Activated CD8-positive, alpha-beta memory T cell treated with anti-CD3 and anti-CD28 coated beads, Interleukin-2, amount 10 ng/mL, durations not matched to agents 7 days and 5 days (primary cell): ENCODE results near the gene TNN. TPM values are rescaled to one million over a fixed set of nuclear protein-coding genes. Genes with fewer than 3 reads are reported as not detected.
"Not testable (repeated sequence)": the region's sequence is repeated elsewhere in the genome, so short reads cannot be mapped to it uniquely, and the experiment has no call there.

Experiments used
- ATAC-seq: fragments of 150-1000 bp; cut with Tn5 transposase; one replicate; pipeline ENCODE4 v1.10.0; 2021; ENCODE audit warnings: moderate library complexity
- CTCF ChIA-PET: fragments of 350-600 bp; sonication (Branson Sonifier 250); formaldehyde crosslinking; loops from one replicate; lab custom pipeline; 2021; ENCODE audit warnings: antibody characterized with exemption; lab: Charles Lee
- DNase-seq: peaks from one replicate; pipeline ENCODE4 v3.0.0-alpha.2; 2020
- H3K27ac Mint-ChIP-seq: one replicate; pipeline ENCODE4 v1.8.0; 2021; ENCODE audit warnings: mild to moderate bottlenecking, mixed read lengths
- H3K27me3 Mint-ChIP-seq: one replicate; pipeline ENCODE4 v1.8.0; 2021; ENCODE audit warnings: mixed read lengths
- H3K36me3 Mint-ChIP-seq: one replicate; pipeline ENCODE4 v1.8.0; 2021; ENCODE audit warnings: mild to moderate bottlenecking, mixed read lengths
- H3K4me1 Mint-ChIP-seq: one replicate; pipeline ENCODE4 v1.8.0; 2021; ENCODE audit warnings: mixed read lengths
- H3K4me3 Mint-ChIP-seq: one replicate; pipeline ENCODE4 v1.8.0; 2021; ENCODE audit warnings: mild to moderate bottlenecking, moderate library complexity, mixed read lengths
- H3K9me3 Mint-ChIP-seq: one replicate; pipeline ENCODE4 v1.8.0; 2022; ENCODE audit warnings: low read depth, mixed read lengths
- total RNA-seq, 2 experiments: library from RNA; stranded (reverse); gene quantifications; one replicate each; pipeline ENCODE4 v1.2.3, GENCODE V29; 2021

TNN gene
- total RNA-seq, 2 experiments from 2014 or later, result not detected

GRCh38 chr1:175106536-175106935 is 38.9 kb downstream of the TNN start:
- H3K27me3 Mint-ChIP-seq, CTCF ChIA-PET, H3K9me3 Mint-ChIP-seq, H3K4me1 Mint-ChIP-seq, ATAC-seq, H3K36me3 Mint-ChIP-seq, H3K4me3 Mint-ChIP-seq, DNase-seq, H3K27ac Mint-ChIP-seq: not testable (repeated sequence)

GRCh38 chr1:175108331-175108820 is 40.7 kb downstream of the TNN start:
- H3K4me3 Mint-ChIP-seq, ATAC-seq, DNase-seq, H3K36me3 Mint-ChIP-seq, CTCF ChIA-PET, H3K27ac Mint-ChIP-seq, H3K4me1 Mint-ChIP-seq, H3K27me3 Mint-ChIP-seq, H3K9me3 Mint-ChIP-seq: not testable (repeated sequence)

- Mint-ChIP-seq H3K4me1 (peaks cover 2% of the 10 kb centered on the region), H3K36me3 (peaks cover 5% of the 10 kb centered on the region), H3K27ac (no peak overlapping the region), H3K4me3 (no peak overlapping the region), H3K27me3 (peaks cover 18% of the 10 kb centered on the region), H3K9me3 (peaks cover 3% of the 10 kb centered on the region)
- ATAC-seq (no peak), DNase-seq (no peak)
- CTCF ChIA-PET, result interaction anchor here (0.5 to 2.1 kb wide), 3 partner anchors 10 to 85 kb away, joined by 3 to 13 read pairs (median 3); no protein-coding TSS in a partner anchor
These were observed 47.4 kb downstream of the TNN start for GRCh38 chr1:175114996-175115395.

GRCh38 chr1:175116210-175116798 is 48.7 kb downstream of the TNN start:
- no peak overlapping the region for H3K27ac Mint-ChIP-seq
- peaks cover 5% of the 10 kb centered on the region for H3K36me3 Mint-ChIP-seq
- DNase-seq (no peak), ATAC-seq (no peak)
- H3K4me3 Mint-ChIP-seq, result no peak overlapping the region
- CTCF ChIA-PET, result interaction anchor here (0.9 to 1.1 kb wide), 2 partner anchors 9 to 87 kb away, joined by 3 read pairs; no protein-coding TSS in a partner anchor
- H3K27me3 Mint-ChIP-seq, result peaks cover 20% of the 10 kb centered on the region
- peaks cover 3% of the 10 kb centered on the region for H3K9me3 Mint-ChIP-seq
- peaks cover 2% of the 10 kb centered on the region for H3K4me1 Mint-ChIP-seq

GRCh38 chr1:175116903-175117302 is 49.3 kb downstream of the TNN start:
- peaks cover 5% of the 10 kb centered on the region for H3K36me3 Mint-ChIP-seq
- DNase-seq (no peak), ATAC-seq (no peak)
- no peak overlapping the region for H3K27ac Mint-ChIP-seq
- CTCF ChIA-PET, result interaction anchor here (0.9 to 1.0 kb wide), 2 partner anchors 8 to 87 kb away, joined by 3 to 4 read pairs; no protein-coding TSS in a partner anchor
- H3K9me3 Mint-ChIP-seq, result peaks cover 3% of the 10 kb centered on the region
- peaks cover 17% of the 10 kb centered on the region for H3K27me3 Mint-ChIP-seq
- H3K4me3 Mint-ChIP-seq, result no peak overlapping the region
- peaks cover 2% of the 10 kb centered on the region for H3K4me1 Mint-ChIP-seq

GRCh38 chr1:175118375-175119367 is 51.0 kb downstream of the TNN start:
- Mint-ChIP-seq H3K36me3 (peaks cover 1% of the 10 kb centered on the region), H3K4me3 (no peak overlapping the region), H3K9me3 (no peaks in the 10 kb centered on the region), H3K4me1 (no peaks in the 10 kb centered on the region), H3K27me3 (peaks cover 12% of the 10 kb centered on the region), H3K27ac (no peak overlapping the region)
- CTCF ChIA-PET, result interaction anchor here (2.2 kb wide), 1 partner anchor 89 kb away, joined by 6 read pairs; no protein-coding TSS in a partner anchor
- DNase-seq (no peak), ATAC-seq (no peak)

GRCh38 chr1:175120511-175120910 is 52.9 kb downstream of the TNN start:
- H3K36me3 Mint-ChIP-seq, result no peaks in the 10 kb centered on the region
- no peaks in the 10 kb centered on the region for H3K9me3 Mint-ChIP-seq
- H3K27me3 Mint-ChIP-seq, result peaks cover 8% of the 10 kb centered on the region
- no peak overlapping the region for H3K4me3 Mint-ChIP-seq
- no peak overlapping the region for H3K27ac Mint-ChIP-seq
- no peak for ATAC-seq
- H3K4me1 Mint-ChIP-seq, result no peaks in the 10 kb centered on the region
- no peak for DNase-seq
- CTCF ChIA-PET, result interaction anchor here (1.1 to 2.2 kb wide), 3 partner anchors 87 to 91 kb away, joined by 3 to 6 read pairs (median 3); no protein-coding TSS in a partner anchor

GRCh38 chr1:175124861-175125260 is 57.2 kb downstream of the TNN start:
- DNase-seq, result no peak
- CTCF ChIA-PET, result interaction anchor here (0.5 to 3.2 kb wide), 33 partner anchors 8 to 854 kb away, joined by 3 to 113 read pairs (median 4); partner anchors contain the start of genes MRPS14 and TNN
- peaks cover 1% of the 10 kb centered on the region for H3K4me1 Mint-ChIP-seq
- H3K27me3 Mint-ChIP-seq, result peaks cover 4% of the 10 kb centered on the region
- no peaks in the 10 kb centered on the region for H3K9me3 Mint-ChIP-seq
- H3K4me3 Mint-ChIP-seq, result no peak overlapping the region
- no peak for ATAC-seq
- no peak overlapping the region for H3K27ac Mint-ChIP-seq
- H3K36me3 Mint-ChIP-seq, result no peaks in the 10 kb centered on the region

GRCh38 chr1:175126347-175126746 is 58.7 kb downstream of the TNN start:
- H3K27me3 Mint-ChIP-seq, result peaks cover 2% of the 10 kb centered on the region

GRCh38 chr1:175127565-175127964 is 59.9 kb downstream of the TNN start:
- CTCF ChIA-PET, result interaction anchor here (1.0 to 1.7 kb wide), 2 partner anchors 96 to 98 kb away, joined by 3 to 7 read pairs; no protein-coding TSS in a partner anchor
- H3K36me3 Mint-ChIP-seq, result no peaks in the 10 kb centered on the region
- ATAC-seq (no peak), DNase-seq (peak; percentile 27)
- peaks cover 5% of the 10 kb centered on the region for H3K27me3 Mint-ChIP-seq
- H3K27ac Mint-ChIP-seq, result no peak overlapping the region
- no peak overlapping the region for H3K4me3 Mint-ChIP-seq
- no peaks in the 10 kb centered on the region for H3K9me3 Mint-ChIP-seq
- peaks cover 1% of the 10 kb centered on the region for H3K4me1 Mint-ChIP-seq

More at GRCh38 chr1:175126347-175126746, 58.7 kb downstream of the TNN start:
- Mint-ChIP-seq H3K4me1 (peaks cover 1% of the 10 kb centered on the region), H3K27ac (no peak overlapping the region), H3K36me3 (no peaks in the 10 kb centered on the region), H3K4me3 (no peak overlapping the region), H3K9me3 (no peaks in the 10 kb centered on the region)
- DNase-seq, result peak; percentile 12
- CTCF ChIA-PET, result interaction anchor here (1.0 to 2.3 kb wide), 7 partner anchors 9 to 97 kb away, joined by 3 to 13 read pairs (median 7); no protein-coding TSS in a partner anchor
- no peak for ATAC-seq

- Mint-ChIP-seq H3K4me1 (peaks cover 1% of the 10 kb centered on the region), H3K4me3 (no peak overlapping the region), H3K9me3 (no peaks in the 10 kb centered on the region), H3K27ac (no peak overlapping the region), H3K36me3 (no peaks in the 10 kb centered on the region), H3K27me3 (peaks cover 10% of the 10 kb centered on the region)
- peak; percentile 39 for DNase-seq
- CTCF ChIA-PET, result interaction anchor here (0.6 kb wide), 2 partner anchors 99 to 881 kb away, joined by 3 read pairs; no protein-coding TSS in a partner anchor
- ATAC-seq, result no peak
These were observed 60.9 kb downstream of the TNN start for GRCh38 chr1:175128523-175128922.

GRCh38 chr1:175129182-175129581 is 61.5 kb downstream of the TNN start:
- ATAC-seq (no peak), DNase-seq (peak; percentile 1)
- CTCF ChIA-PET, result no interaction called here
- Mint-ChIP-seq H3K4me1 (peaks cover 5% of the 10 kb centered on the region), H3K27ac (no peak overlapping the region), H3K4me3 (no peak overlapping the region), H3K27me3 (peaks cover 10% of the 10 kb centered on the region), H3K36me3 (no peaks in the 10 kb centered on the region), H3K9me3 (no peaks in the 10 kb centered on the region)

- no peaks in the 10 kb centered on the region for H3K36me3 Mint-ChIP-seq
- ATAC-seq (no peak), DNase-seq (peak; percentile 18)
- peaks cover 12% of the 10 kb centered on the region for H3K27me3 Mint-ChIP-seq
- H3K4me1 Mint-ChIP-seq, result peaks cover 7% of the 10 kb centered on the region
- no peak overlapping the region for H3K4me3 Mint-ChIP-seq
- H3K27ac Mint-ChIP-seq, result no peak overlapping the region
- CTCF ChIA-PET, result no interaction called here
- H3K9me3 Mint-ChIP-seq, result no peaks in the 10 kb centered on the region
These were observed 62.0 kb downstream of the TNN start for GRCh38 chr1:175129644-175129996.
